GM18870 (cell line): ENCODE data around the gene COL6A1.
"Not testable (repeated sequence)": the region's sequence is repeated elsewhere in the genome, so short reads cannot be mapped to it uniquely, and the experiment has no call there.

Source experiments
- ATAC-seq: cut with Tn5 transposase; IDR thresholded peaks from one replicate; pipeline ENCODE4 v1.9.1; 2021; ENCODE audit warnings: moderate library complexity; ENCODE audit not compliant: unreplicated experiment

Gene COL6A1

DNA sequence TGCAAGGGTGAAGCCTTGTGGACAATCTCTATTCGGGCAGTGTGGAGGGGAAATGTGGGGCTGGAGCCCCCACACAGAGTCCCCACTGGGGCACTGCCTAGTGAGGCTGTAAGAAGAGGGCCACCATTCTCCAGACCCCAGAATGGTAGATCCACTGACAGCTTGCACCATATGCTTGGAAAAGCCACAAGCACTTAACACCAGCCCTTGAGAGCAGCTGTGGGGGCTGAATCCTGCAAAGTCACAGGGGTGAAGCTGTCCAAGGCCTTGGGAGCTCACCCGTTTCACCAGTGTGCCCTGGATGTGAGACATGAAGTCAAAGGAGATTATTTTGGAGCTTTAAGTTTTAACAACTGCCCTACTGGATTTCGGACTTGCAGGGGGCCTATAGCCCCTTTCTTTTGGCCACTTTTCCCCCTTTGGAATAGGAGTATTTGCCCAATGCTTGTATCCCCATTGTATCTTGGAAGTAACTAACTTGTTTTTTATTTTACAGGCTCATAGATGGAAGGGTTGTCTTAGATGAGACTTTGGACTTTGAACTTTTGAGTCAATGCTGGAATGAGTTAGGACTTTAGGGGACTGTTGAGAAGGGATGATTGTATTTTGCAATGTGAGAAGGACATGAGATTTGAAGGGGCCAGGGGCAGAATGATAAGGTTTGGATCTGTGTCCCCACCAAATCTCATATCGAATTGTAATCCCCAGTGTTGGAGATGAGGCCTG, 16.3 kb upstream of the COL6A1 start:
- ATAC-seq = no peak

DNA sequence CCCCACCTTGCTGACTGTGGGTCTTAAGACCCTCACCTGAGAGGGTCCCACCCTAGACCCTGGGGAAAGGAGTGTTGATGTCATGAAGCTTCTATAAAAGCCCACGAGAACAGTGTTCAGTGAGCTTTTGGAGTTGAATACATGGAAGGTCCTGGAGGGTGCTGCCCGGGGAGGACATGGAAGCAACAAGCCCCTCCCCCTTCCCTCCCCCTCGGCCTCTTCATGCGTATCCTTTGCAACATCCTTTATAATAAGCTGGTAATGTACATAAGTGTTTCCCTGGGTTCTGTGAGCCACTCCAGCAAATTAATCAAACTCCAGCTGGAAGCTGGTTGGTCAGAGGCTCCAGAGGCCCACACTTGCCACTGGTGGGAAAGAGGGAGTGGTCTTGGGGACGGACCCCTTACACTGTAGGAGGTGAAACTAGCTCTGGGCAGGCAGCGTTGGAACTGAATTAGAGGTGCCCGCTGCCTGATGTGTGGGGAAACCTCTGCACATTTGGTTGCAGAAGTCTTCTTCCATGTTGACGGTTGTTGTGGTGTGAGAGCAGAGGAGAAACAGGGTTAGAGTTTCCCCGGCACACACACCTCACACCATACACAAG, 14.7 kb upstream of the COL6A1 start:
- ATAC-seq = no peak

GRCh38 chr21:45969921-45970673, 11.5 kb upstream of the COL6A1 start:
- no peak for ATAC-seq

DNA sequence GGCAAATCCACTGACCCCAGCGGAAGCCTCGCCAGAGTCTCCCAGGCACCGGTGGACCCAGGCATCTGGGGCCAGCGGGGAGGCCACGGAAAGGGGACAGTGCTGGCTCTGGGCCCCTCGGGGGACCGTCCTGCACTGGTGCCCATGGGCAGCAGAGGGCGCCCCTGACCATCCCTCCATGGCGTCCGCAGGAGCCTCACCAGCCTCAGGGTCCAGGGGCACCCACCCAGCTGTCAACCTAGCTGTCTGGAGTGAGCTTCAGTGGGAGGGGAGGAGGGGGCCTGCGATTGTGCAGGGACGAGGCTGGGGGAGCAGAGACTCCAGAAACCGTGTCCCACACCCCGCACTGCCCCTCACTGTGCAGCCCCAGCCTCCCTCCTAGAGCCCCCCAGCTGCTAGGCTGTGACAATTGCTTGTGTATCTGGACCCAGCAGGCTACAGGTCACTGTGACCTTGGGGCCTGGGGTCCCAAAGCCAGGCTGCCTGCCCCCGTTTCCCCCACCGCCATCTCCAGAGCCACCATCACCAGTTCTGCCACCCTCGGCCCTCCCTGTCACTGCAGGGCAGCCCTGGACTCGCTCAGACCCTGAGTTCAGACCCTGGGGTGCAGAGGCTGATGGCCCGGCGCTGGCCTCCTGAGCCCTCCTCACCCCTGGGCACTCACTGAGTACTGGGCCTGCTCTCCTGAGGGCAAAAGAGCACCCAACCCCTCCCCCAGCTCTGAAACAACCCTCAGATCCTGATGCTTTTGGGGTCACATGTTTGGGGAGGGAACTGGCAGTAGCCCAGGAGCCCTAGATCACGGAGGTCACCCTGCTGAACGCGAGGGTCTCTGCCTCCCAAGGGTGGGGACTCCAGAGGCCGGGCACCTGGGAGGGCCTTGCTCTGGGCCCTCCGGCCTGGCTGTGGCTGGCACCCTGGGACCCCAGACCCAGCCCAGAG, 10.6 kb upstream of the COL6A1 start:
- no peak for ATAC-seq

DNA sequence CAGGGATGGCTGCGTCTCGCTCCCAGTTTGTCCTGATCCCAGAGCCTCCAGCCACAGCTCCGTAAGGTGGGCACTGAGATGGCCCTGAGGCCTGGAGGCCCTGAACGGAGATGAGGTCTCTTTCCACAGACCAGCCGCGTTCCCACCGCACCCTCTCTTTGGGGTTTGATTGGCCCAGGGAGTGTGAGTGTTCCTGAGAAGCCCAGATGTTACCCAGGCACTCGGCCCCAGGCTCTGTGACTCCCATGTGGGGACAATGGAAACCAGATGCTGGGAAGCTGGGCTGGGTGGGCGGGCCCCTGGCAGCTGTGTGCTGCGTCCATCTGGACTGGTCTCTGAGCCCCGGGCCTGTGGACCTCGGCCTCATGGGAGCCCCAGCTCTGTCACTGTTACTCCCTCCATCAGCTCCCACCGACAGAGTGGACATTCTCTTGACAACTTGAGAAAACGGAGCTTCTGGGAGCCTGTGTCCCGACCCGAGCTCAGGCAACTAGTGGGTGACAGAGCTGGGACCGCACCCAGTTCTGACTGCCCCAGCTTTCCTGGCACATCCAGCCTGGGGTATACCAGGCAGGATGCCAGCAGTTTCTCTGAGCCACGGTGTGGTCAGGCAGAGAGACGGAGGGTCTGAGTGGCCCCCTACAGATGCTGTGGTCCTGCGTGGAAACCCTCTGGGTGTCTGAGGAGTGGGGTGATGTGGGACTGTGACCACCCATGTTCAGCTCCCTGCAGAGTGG, 9.8 kb upstream of the COL6A1 start:
- ATAC-seq = no peak

- no peak for ATAC-seq
Observed at GRCh38 chr21:45972353-45972715, 9.2 kb upstream of the COL6A1 start.

- ATAC-seq = no peak
Observed at GRCh38 chr21:45972716-45973474, 8.7 kb upstream of the COL6A1 start.

DNA sequence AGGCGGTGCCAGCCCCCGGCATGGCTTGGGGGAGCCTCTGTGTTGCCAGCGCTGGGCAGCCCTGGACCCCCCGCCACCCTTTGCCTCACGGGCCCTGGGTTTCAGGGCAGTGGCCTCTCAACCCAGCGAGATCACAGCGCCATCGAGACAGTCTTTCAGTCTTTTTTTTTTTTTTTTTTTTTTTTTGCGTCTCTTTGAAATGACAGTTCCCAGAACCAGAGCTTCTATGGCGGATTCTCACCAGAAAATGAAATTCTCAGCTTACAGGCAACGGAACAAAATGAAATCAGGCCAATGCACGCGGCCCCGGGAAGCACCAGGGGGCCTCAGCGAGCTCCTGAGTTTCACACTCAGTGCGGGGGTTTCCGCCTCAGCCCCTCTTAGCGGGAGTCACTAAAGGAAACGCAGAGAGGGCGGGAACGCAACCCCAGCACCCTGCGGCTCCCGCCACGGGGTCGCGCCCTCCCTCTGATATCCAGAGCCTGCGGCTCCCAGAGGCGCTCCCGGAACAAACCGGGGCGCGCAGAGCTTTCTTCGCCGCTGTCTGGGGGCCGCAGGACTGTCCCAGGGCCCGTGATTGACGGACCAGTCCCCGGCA, 8.0 kb upstream of the COL6A1 start:
- no peak for ATAC-seq

DNA sequence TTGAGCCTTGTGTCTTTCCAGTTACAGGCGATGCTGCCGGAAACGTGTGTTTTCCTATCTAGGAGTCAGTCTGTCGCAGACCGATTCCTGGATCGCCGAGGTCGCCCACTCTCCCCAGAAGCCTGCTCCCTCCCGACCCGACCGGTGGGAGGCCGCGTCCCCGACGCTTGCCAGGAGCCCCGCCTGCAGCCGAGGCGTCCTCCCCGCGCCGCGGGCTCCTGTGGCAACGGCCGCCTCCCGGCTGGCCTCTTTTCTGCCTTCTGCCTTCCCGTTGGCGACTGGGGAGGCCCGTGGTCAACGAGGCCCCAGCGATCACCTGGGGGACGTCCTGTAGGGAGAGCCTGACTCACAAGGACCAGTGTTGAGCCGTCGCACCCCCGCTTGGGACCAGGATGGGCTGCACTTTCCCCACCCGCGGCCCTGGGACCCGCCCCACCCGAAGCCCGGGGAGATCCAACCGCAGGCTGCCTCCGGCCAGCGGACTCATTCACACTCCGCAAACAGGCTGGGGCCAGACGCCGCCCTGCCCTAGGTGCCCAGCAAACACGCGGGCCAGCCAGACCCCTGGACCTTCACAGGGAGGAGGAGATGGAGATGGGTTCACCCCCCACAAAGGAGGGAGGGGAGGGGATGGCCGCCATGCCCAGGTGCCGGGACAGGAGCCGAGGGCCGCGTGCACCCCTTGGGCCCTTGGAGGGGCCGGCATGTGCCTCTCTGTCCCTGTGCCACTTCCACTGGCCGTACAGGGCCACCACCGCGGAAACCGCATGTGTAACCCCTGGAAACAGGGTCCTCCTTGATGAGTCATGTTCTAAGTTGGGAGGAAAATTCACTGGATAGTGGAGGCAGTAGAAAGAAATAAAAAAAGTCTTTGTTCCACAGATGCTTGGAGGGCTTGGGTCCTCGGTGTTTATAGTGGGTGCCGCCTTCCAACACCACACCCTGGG, 7.2 kb upstream of the COL6A1 start:
- ATAC-seq = no peak

DNA sequence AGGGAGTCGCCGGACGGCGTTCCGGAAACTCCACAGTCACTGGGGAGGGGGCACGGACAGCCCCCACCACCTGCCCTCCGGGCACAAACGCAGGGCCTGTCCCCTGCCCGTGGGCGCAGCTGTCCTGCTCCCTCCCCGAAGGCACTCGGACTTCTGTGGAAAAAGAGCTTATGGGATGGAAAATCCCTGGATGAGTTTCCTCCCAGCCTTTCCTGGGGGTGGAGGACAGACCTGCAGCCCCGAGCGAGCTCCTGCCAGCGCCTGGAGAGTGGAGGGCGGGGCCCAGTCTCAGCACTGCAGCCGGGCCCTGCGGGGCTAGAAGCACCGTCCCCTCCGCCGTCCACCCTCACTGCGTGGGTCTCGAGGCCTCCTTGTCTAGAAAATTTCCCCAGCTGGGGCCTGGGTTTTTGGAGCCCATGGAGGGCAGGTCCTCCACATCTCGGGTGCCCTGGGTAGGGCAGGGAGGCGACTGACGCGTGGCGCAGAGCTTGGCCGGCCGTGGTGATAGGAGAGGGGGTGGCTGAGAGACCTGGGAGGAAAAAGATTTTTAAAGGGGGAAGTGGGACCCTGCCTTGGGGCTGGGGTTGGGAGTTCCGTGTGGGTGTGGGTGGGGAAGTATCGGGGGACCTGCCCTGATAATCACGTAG, 6.4 kb upstream of the COL6A1 start:
- ATAC-seq = no peak

- not testable (repeated sequence) for ATAC-seq
Observed at GRCh38 chr21:45975667-45976409, 5.7 kb upstream of the COL6A1 start.

DNA sequence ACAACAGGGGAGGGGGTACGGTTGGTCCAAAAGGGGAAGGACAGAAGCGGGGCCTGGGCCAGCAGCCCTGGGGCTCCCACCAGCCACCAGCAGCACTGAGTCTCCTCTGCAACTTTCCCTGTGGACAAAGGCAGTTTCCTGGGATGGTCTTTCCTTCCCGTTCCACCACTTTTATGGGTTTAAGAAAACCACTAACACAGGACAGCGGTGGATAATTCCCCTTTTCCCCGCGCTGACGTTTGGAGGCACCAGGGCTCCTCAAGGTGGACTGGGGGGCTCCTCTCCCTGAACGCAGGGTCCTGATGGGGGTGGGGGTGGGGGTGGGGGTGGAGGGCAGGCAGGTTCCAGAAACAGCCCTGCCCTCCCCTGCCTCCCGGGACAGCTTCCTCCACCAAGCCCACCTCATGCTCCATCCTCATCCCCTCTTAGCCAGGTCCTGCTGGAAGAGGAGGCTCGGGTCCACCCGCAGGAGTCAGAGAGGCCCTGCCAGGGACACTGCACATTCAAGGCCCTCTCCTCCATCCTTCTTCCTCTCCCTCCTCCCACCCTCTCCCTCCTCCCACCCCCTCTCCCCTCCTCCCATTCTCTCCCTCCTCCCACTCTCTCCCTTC, 4.8 kb upstream of the COL6A1 start:
- no peak for ATAC-seq

- no peak for ATAC-seq
Observed at GRCh38 chr21:45977396-45977795, 4.2 kb upstream of the COL6A1 start.

GRCh38 chr21:45979141-45979631, 2.4 kb upstream of the COL6A1 start:
- ATAC-seq = no peak

- no peak for ATAC-seq
Observed at GRCh38 chr21:45979651-45980050, 1.9 kb upstream of the COL6A1 start.

- ATAC-seq = no peak
Observed at GRCh38 chr21:45980271-45980670, 1.3 kb upstream of the COL6A1 start.
